ENCODE results near the gene RSPO3.

DNA sequence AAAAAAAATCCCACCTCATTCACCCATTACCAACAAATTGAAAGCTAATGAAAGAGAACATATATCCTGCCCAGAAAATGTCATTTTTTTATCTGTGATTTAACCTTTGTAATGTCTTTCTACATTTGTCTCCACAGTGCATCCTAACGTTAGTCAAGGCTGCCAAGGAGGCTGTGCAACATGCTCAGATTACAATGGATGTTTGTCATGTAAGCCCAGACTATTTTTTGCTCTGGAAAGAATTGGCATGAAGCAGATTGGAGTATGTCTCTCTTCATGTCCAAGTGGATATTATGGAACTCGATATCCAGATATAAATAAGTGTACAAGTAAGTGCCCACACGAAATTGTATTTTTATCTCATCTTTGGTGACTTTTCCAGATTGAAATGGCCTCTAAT is 30.0 kb downstream of the RSPO3 start:
- no peak for TF ChIP-seq POLR2A (IDR thresholded peaks at IDR 0.05)
- TF ChIP-seq, protein P1, sequence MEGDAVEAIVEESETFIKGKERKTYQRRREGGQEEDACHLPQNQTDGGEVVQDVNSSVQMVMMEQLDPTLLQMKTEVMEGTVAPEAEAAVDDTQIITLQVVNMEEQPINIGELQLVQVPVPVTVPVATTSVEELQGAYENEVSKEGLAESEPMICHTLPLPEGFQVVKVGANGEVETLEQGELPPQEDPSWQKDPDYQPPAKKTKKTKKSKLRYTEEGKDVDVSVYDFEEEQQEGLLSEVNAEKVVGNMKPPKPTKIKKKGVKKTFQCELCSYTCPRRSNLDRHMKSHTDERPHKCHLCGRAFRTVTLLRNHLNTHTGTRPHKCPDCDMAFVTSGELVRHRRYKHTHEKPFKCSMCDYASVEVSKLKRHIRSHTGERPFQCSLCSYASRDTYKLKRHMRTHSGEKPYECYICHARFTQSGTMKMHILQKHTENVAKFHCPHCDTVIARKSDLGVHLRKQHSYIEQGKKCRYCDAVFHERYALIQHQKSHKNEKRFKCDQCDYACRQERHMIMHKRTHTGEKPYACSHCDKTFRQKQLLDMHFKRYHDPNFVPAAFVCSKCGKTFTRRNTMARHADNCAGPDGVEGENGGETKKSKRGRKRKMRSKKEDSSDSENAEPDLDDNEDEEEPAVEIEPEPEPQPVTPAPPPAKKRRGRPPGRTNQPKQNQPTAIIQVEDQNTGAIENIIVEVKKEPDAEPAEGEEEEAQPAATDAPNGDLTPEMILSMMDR (IDR thresholded peaks at IDR 0.05), result no peak

Measured in right lobe of liver (tissue), 4 donors.